Erythroblast (primary cell): ENCODE measurements around the gene FGF14.

ENCODE experiments used
- GATA1 ChIP-seq: IDR thresholded peaks from 2 replicates; pipeline ENCODE4 v1.6.1; 2011; ENCODE audit warnings: low read depth, mild to moderate bottlenecking, control low read depth, low read length, moderate library complexity
- POLR2A ChIP-seq: IDR thresholded peaks from 2 replicates; pipeline ENCODE4 v1.6.1; 2011; ENCODE audit warnings: mild to moderate bottlenecking, low read length

GRCh38 chr13:101955764-101956163, 446.1 kb downstream of the FGF14 start:
- TF ChIP-seq POLR2A (no peak), GATA1 (no peak)
